Measurements from ENCODE around the gene DIAPH3.

DIAPH3 gene

GRCh38 chr13:59770451-59770850 lies 393.3 kb downstream of the DIAPH3 start:
- DNase-seq = no peak

GRCh38 chr13:59766236-59766635 lies 397.5 kb downstream of the DIAPH3 start:
- DNase-seq = no peak

DNA sequence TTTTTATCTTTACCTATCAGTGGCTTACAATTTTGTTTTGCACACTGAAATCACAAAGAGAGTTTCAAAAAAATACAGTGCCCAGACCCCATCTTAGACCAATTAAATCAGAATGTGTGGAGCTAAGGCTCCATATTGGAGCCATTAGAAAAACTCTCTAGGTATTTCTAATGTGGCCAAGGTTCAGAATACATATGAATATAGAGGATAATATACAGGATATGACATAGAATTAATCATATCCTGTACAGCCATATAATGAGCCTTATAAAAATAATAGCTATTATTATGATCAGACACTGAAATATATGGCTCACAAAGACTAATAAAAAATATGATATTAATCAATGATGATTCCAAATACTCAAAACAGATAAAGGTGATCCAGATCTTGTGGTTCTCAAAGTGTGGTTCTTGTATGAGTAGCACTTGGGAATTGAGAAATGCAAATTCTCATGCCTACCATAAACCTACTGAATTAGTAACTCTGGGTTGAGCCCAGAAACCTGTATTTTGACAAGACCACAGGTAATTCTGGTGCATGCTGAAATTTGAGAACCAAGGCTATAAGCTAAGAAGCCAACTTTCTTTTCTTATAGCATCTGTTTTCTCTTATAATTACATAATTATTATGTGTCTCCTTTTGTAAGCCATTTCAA lies 408.0 kb downstream of the DIAPH3 start:
- DNase-seq = no peak

- no peak for DNase-seq
Measured at GRCh38 chr13:59754411-59754810, 409.3 kb downstream of the DIAPH3 start.

- DNase-seq = no peak
Measured at GRCh38 chr13:59750860-59751259, 412.9 kb downstream of the DIAPH3 start.

DNA sequence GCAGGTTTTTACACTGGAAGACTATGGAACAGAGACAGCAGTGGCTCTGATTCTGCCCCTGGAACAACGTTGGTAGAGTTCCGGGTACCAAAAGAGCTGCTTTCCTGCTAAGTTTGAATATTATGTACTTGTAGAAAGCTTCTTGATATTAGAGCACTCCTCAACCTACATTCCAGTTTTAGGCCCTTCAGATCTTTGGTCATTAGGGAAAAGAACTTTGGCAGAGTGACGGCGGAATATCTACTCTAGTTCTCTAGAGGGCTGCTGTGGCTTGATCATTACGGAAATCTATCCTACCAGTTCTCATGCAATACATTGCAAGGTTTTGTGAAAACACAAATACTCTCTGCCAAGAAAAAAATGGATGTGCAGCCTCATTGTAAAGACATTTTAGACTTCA lies 415.7 kb downstream of the DIAPH3 start:
- no peak for DNase-seq

- no peak for DNase-seq
Measured at GRCh38 chr13:59747529-59747928, 416.2 kb downstream of the DIAPH3 start.

DNA sequence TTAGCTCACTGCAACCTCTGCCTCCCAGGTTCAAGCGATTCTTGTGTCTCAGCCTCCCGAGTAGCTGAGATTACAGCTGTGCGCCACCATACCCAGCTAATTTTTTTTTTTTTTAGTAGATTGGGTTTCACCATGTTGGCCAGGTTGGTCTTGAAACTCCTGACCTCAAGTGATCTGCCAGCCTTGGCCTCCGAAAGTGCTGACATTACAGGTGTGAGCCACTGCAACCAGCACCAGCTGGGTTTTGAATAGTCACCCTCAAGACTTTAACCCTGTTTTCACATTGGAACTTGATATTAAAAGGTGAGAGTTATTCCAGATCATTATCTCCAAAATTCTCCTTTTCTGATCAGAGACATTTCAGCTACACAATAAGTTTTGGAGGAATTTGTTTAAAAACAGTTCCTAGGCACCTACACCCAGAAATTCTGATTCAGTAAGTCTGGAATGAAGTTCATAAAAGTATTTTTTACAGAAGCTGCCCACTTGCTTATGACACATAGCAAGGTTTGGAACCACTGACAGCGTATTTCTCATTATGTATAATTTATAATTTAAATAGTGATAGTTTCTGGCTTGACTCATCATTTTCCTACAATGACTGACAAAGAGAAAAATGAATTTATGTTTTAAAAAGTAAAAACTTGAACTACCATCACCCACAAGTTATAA lies 417.3 kb downstream of the DIAPH3 start:
- no peak for DNase-seq

GRCh38 chr13:59745392-59745788 lies 418.3 kb downstream of the DIAPH3 start:
- DNase-seq = no peak

GRCh38 chr13:59744747-59745391 lies 418.9 kb downstream of the DIAPH3 start:
- DNase-seq = no peak

DNA sequence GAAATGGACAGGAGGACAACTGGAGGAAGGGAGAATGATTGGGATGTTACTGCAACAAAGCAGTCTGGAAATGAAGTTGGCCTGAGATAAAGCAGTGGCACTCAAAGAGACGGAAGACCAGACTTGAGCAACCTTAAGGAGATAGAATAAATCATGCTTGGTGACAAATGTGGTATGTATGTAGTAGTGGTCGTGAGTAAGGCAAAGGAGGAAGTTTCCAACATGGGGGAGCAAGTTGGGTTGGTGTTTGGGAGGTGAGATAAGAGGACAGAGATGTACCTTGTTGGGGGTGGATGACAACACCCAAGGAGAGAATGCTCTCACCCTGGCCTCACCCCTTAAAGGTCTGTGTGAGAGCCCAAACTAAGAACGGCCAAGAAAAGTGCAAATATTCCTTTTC lies 420.5 kb downstream of the DIAPH3 start:
- no peak for DNase-seq

DNA sequence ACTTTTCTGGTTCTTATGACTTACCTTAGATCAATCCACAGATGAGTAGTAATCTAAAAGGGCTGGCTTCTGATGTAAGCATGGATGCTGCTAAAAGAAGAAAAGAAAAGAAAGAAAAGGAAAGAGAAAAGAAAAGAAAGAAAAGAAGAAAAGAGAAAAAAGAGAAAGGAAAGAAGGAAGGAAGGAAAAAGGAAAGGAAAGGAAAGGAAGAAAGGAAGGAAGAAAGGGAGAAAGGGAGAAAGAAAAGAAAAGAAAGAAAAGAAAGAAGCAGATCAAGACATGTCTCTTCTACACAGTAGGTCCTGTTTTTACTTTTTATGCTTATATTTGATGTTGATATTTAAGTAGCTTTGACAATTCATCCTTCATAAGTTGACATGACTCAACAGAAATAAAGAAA lies 421.3 kb downstream of the DIAPH3 start:
- DNase-seq = no peak

GRCh38 chr13:59738921-59739320 lies 424.8 kb downstream of the DIAPH3 start:
- no peak for DNase-seq

- DNase-seq = no peak
Measured at GRCh38 chr13:59734393-59734792, 429.3 kb downstream of the DIAPH3 start.

DNA sequence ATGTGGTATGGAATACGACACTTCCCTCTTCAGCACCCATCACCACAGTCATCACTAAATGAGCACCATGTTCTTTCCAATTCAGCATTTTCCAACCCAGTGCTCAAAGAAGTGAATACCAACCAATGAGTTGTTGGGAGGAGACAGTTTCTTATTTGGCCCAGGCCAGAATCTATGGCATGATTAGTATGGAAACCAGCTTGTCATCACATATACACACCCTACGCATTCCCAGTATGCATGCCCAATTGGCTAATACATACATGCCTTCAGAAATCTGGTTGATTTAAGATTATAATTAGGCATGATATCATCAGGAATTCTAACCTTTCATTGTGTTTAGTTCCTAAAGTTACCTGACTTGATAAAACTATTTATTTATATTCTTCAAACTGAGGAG lies 430.0 kb downstream of the DIAPH3 start:
- no peak for DNase-seq

DNA sequence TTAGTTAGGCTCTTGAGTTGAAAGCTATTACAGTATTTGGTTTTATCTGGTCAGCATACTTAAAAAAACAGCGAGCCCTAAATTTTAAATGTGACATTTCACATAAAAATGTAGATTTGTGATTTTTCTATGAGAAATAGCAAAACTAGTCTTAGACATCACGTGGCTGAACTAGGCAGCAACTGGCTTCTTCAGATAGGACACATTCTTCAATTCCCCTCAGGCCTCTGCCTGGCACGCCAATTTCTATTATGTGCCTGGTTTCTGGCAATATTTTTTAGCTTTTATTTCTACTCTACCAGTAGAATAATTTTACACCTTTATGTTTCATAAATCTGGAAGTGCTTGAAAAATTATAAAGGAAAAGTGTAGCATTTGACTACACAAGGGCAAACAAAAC lies 433.7 kb downstream of the DIAPH3 start:
- DNase-seq = no peak

- DNase-seq = no peak
Measured at GRCh38 chr13:59728896-59729545, 434.7 kb downstream of the DIAPH3 start.

GRCh38 chr13:59721926-59722910 lies 441.5 kb downstream of the DIAPH3 start:
- DNase-seq = no peak

GRCh38 chr13:59715611-59716010 lies 448.1 kb downstream of the DIAPH3 start:
- DNase-seq = no peak

- no peak for DNase-seq
Measured at GRCh38 chr13:59710996-59711701, 452.6 kb downstream of the DIAPH3 start.

- DNase-seq = no peak
Measured at GRCh38 chr13:59710416-59710815, 453.3 kb downstream of the DIAPH3 start.
